ENCODE measurements around the gene PLA2G4E.

- TF ChIP-seq CTCF (IDR thresholded peaks at IDR 0.05) (no peak), POLR2A (IDR thresholded peaks at IDR 0.05) (no peak), POLR2AphosphoS5 (IDR thresholded peaks at IDR 0.05) (no peak)
Observed at GRCh38 chr15:41954036-41954435, 66.8 kb downstream of the PLA2G4E start.

Measured in breast epithelium (tissue), 3 donors.